DND-41 (cell line): ENCODE results near the gene RRP12.
A peak's percentile ranks its signal among the peaks of the same experiment; 100 is the strongest.

ENCODE experiments used
- ATAC-seq: fragments of 200-7000 bp; cut with Tn5 transposase; 3 replicates; pipeline ENCODE4 v1.9.1; 2021; ENCODE audit warnings: low read depth; ENCODE audit not compliant: insufficient read depth
- DNase-seq: peaks from one replicate; pipeline ENCODE4 v3.0.0-alpha.2; 2020
- H2AFZ ChIP-seq: 2 replicates; pipeline ENCODE4 v1.6.0; 2012; ENCODE audit warnings: low read depth, low read length
- H3K27ac ChIP-seq: 2 replicates; pipeline ENCODE4 v1.5.1; 2012; ENCODE audit warnings: low read length, inconsistent platforms
- H3K27me3 ChIP-seq: fragments of 200-600 bp; sonication (generic); 2 replicates; pipeline ENCODE4 v1.6.0; 2012; ENCODE audit warnings: low read length, mild to moderate bottlenecking, inconsistent platforms; ENCODE audit not compliant: insufficient read depth, poor library complexity
- H3K36me3 ChIP-seq: 2 replicates; pipeline ENCODE4 v1.5.1; 2012; ENCODE audit warnings: low read length, inconsistent platforms; ENCODE audit not compliant: insufficient read depth
- H3K4me1 ChIP-seq: 2 replicates; pipeline ENCODE4 v1.5.1; 2012; ENCODE audit warnings: mild to moderate bottlenecking, low read length; ENCODE audit not compliant: insufficient read depth
- H3K4me2 ChIP-seq: 2 replicates; pipeline ENCODE4 v1.6.0; 2012; ENCODE audit warnings: mild to moderate bottlenecking, moderate library complexity, low read length, inconsistent platforms; ENCODE audit not compliant: insufficient read depth
- H3K4me3 ChIP-seq, 2 experiments: fragments of 200-600 bp in 1 of 2; shearing (Covaris generic) in 1 of 2; 2 replicates each; pipeline ENCODE4 v1.5.1; 2012 to 2016; ENCODE audit warnings: inconsistent platforms in 2 of 2, low read length in 2 of 2, mild to moderate bottlenecking in 2 of 2, low read depth in 1 of 2, moderate library complexity in 1 of 2
- H3K79me2 ChIP-seq: 2 replicates; pipeline ENCODE4 v1.6.0; 2012; ENCODE audit warnings: low read length, inconsistent platforms; ENCODE audit not compliant: insufficient read depth
- H3K9ac ChIP-seq: 2 replicates; pipeline ENCODE4 v1.6.0; 2012; ENCODE audit warnings: low read depth, mild to moderate bottlenecking, inconsistent platforms, low read length, moderate library complexity
- H3K9me3 ChIP-seq: 2 replicates; pipeline ENCODE4 v1.5.1; 2012; ENCODE audit warnings: low read length, moderate library complexity, mild to moderate bottlenecking, inconsistent platforms; ENCODE audit not compliant: insufficient read depth, severe bottlenecking
- H4K20me1 ChIP-seq: 2 replicates; pipeline ENCODE4 v1.6.0; 2012; ENCODE audit warnings: low read length; ENCODE audit not compliant: insufficient read depth
- EZH2 ChIP-seq: IDR thresholded peaks from 3 replicates; pipeline ENCODE4 v1.6.1; 2012; ENCODE audit warnings: borderline replicate concordance, low read depth, mild to moderate bottlenecking, moderate library complexity, low read length, inconsistent platforms; ENCODE audit not compliant: severe bottlenecking
- TF ChIP-seq, protein P1 (sequence below): IDR thresholded peaks from 2 replicates; pipeline ENCODE4 v1.5.1; 2012; ENCODE audit warnings: borderline replicate concordance, low read length, moderate library complexity, mild to moderate bottlenecking; ENCODE audit not compliant: poor library complexity, severe bottlenecking; ENCODE audit errors: extremely low read depth

RRP12 gene

DNA sequence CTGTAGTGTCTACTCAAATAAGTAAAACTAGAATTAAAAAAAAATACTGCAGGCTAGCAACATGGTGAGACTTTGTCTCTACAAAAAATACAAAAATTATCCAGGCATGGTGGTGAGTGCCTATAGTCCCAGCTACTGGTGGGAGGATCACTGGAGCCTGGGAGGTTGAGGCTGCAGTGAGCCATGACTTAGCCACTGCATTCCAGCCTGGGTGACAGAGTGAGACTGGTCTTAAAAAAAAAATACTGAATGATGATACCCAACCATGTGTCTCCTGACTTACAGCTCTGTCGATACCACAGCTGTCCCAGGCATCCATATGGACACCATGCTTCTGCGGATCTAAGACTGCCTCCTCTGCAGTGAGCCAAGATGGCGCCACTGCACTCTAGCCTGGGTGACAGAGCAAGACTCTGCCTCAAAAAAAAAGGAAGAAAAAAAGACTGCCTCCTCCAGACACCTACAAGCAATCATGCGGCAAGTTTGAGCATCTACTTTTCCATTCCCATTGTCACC is 90.0 kb downstream of the RRP12 start:
- H3K27ac ChIP-seq: no peak overlapping the region
- H4K20me1 ChIP-seq: no peaks in the 10 kb centered on the region
- H2AFZ ChIP-seq: no peak overlapping the region
- no peak for DNase-seq
- peaks cover 3% of the 10 kb centered on the region for H3K27me3 ChIP-seq
- no peaks in the 10 kb centered on the region for H3K9me3 ChIP-seq
- H3K9ac ChIP-seq: no peak overlapping the region
- no peak overlapping the region for H3K4me2 ChIP-seq
- H3K79me2 ChIP-seq: no peaks in the 10 kb centered on the region
- no peaks in the 10 kb centered on the region for H3K36me3 ChIP-seq
- no peak overlapping the region for H3K4me3 ChIP-seq
- TF ChIP-seq, protein P1, sequence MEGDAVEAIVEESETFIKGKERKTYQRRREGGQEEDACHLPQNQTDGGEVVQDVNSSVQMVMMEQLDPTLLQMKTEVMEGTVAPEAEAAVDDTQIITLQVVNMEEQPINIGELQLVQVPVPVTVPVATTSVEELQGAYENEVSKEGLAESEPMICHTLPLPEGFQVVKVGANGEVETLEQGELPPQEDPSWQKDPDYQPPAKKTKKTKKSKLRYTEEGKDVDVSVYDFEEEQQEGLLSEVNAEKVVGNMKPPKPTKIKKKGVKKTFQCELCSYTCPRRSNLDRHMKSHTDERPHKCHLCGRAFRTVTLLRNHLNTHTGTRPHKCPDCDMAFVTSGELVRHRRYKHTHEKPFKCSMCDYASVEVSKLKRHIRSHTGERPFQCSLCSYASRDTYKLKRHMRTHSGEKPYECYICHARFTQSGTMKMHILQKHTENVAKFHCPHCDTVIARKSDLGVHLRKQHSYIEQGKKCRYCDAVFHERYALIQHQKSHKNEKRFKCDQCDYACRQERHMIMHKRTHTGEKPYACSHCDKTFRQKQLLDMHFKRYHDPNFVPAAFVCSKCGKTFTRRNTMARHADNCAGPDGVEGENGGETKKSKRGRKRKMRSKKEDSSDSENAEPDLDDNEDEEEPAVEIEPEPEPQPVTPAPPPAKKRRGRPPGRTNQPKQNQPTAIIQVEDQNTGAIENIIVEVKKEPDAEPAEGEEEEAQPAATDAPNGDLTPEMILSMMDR: no peak
- no peak for TF ChIP-seq EZH2
- no peaks in the 10 kb centered on the region for H3K4me1 ChIP-seq
- no peak for ATAC-seq

- Histone ChIP-seq H2AFZ (peak overlapping the region; percentile 16; the same call in 1 of the 2 replicates), H3K4me1 (no peaks in the 10 kb centered on the region), H3K79me2 (no peaks in the 10 kb centered on the region), H3K9me3 (no peaks in the 10 kb centered on the region), H3K4me3 (no peak overlapping the region), H3K36me3 (no peaks in the 10 kb centered on the region), H4K20me1 (no peaks in the 10 kb centered on the region), H3K27ac (no peak overlapping the region), H3K4me2 (no peak overlapping the region), H3K9ac (no peak overlapping the region), H3K27me3 (no peaks in the 10 kb centered on the region)
- ATAC-seq: no peak
- DNase-seq: no peak
- no peak for TF ChIP-seq EZH2
- TF ChIP-seq, protein P1: no peak
Observed at GRCh38 chr10:97307866-97308780, 93.0 kb downstream of the RRP12 start.

GRCh38 chr10:97307441-97307840 is 93.7 kb downstream of the RRP12 start:
- H3K36me3 ChIP-seq: no peaks in the 10 kb centered on the region
- H3K9ac ChIP-seq: no peak overlapping the region
- TF ChIP-seq EZH2: no peak
- TF ChIP-seq, protein P1: no peak
- H3K4me1 ChIP-seq: no peaks in the 10 kb centered on the region
- H4K20me1 ChIP-seq: no peaks in the 10 kb centered on the region
- ATAC-seq (no peak), DNase-seq (no peak)
- H3K27me3 ChIP-seq: no peaks in the 10 kb centered on the region
- no peak overlapping the region for H3K27ac ChIP-seq
- no peak overlapping the region for H3K4me2 ChIP-seq
- H3K79me2 ChIP-seq: no peaks in the 10 kb centered on the region
- H3K4me3 ChIP-seq: no peak overlapping the region
- H2AFZ ChIP-seq: peak overlapping the region; percentile 16; the same call in 1 of the 2 replicates
- H3K9me3 ChIP-seq: no peaks in the 10 kb centered on the region
